SK-N-SH (cell line): ENCODE results near the gene ADCY7. TPM values are rescaled to one million over a fixed set of nuclear protein-coding genes. Genes with fewer than 3 reads are reported as not detected.

Source experiments
- CTCF ChIA-PET: fragments of 300-600, 350-600 bp; formaldehyde crosslinking; extraction: SDS; loops from one replicate; lab custom pipeline; 2021; lab: Yijun Ruan, JAX
- POLR2A ChIA-PET: fragments of 350-600 bp; sonication (Branson Sonifier 250); formaldehyde crosslinking; extraction: SDS; loops from one replicate; lab custom pipeline; 2020; ENCODE audit warnings: antibody characterized with exemption, inconsistent platforms; lab: Yijun Ruan, JAX
- DNase-seq: peaks from one replicate; pipeline ENCODE4 v3.0.0; 2012
- H2AFZ ChIP-seq: fragments of 200-600 bp; sonication (generic); 2 replicates; pipeline ENCODE4 v1.8.1; 2016; ENCODE audit warnings: antibody characterized with exemption, mild to moderate bottlenecking, low read depth
- H3F3A ChIP-seq: fragments of 200-600 bp; sonication (generic); replicated peaks from 2 replicates; pipeline ENCODE3; 2016; ENCODE audit warnings: antibody characterized with exemption, mild to moderate bottlenecking; ENCODE audit not compliant: insufficient read depth
- H3K27ac ChIP-seq, 2 experiments: fragments of 200-500 bp in 1 of 2; fragments of 200-600 bp in 1 of 2; sonication (Bioruptor generic) in 1 of 2; sonication (generic), shearing (Covaris generic) in 1 of 2; 2 replicates each; pipeline versions ENCODE4 v1.5.1 to v1.6.1; 2014 to 2016; ENCODE audit warnings: low read depth in 2 of 2, inconsistent platforms in 1 of 2, low read length in 1 of 2, mild to moderate bottlenecking in 1 of 2, mixed read lengths in 1 of 2
- H3K27me3 ChIP-seq: fragments of 200-600 bp; sonication (generic), shearing (Covaris generic); 2 replicates; pipeline ENCODE4 v1.6.1; 2016; ENCODE audit warnings: mixed run types; ENCODE audit not compliant: insufficient read depth
- H3K36me3 ChIP-seq, 2 experiments: fragments of 200-500 bp in 1 of 2; fragments of 200-600 bp in 1 of 2; sonication (Bioruptor generic) in 1 of 2; sonication (generic) in 1 of 2; replicated peaks in 1 of 2; 2 replicates each; pipeline versions ENCODE3 to v1.5.1; 2014 to 2016; ENCODE audit warnings: low read length in 1 of 2, mild to moderate bottlenecking in 1 of 2; ENCODE audit not compliant: insufficient read depth in 2 of 2, control insufficient read depth in 1 of 2
- H3K4me1 ChIP-seq, 2 experiments: fragments of 200-500 bp in 1 of 2; fragments of 200-600 bp in 1 of 2; sonication (Bioruptor generic) in 1 of 2; sonication (generic), shearing (Covaris generic) in 1 of 2; 2 replicates each; pipeline versions ENCODE4 v1.5.1 to v1.6.1; 2014 to 2016; ENCODE audit warnings: low read depth in 1 of 2, low read length in 1 of 2, mixed run types in 1 of 2; ENCODE audit not compliant: insufficient read depth in 2 of 2, control insufficient read depth in 1 of 2
- H3K4me2 ChIP-seq: fragments of 200-600 bp; sonication (generic), shearing (Covaris generic); 2 replicates; pipeline ENCODE4 v1.6.1; 2017; ENCODE audit warnings: mixed run types
- H3K4me3 ChIP-seq, 2 experiments: fragments of 200-500 bp in 1 of 2; fragments of 200-600 bp in 1 of 2; sonication (Bioruptor generic) in 1 of 2; sonication (generic), shearing (Covaris generic) in 1 of 2; 2 replicates each; pipeline versions ENCODE4 v1.5.1 to v1.8.1; 2014 to 2016; ENCODE audit warnings: low read depth in 2 of 2, inconsistent platforms in 1 of 2, low read length in 1 of 2, mild to moderate bottlenecking in 1 of 2, mixed read lengths in 1 of 2, moderate library complexity in 1 of 2
- H3K79me2 ChIP-seq: fragments of 200-600 bp; sonication (generic); 2 replicates; pipeline ENCODE4 v1.8.1; 2017; ENCODE audit warnings: mild to moderate bottlenecking; ENCODE audit not compliant: insufficient read depth
- H3K9ac ChIP-seq: fragments of 200-600 bp; sonication (generic); 2 replicates; pipeline ENCODE4 v1.6.1; 2017; ENCODE audit warnings: mixed run types
- H3K9me2 ChIP-seq: fragments of 200-600 bp; sonication (generic); 2 replicates; pipeline ENCODE4 v1.6.1; 2017; ENCODE audit warnings: mixed run types
- H3K9me3 ChIP-seq: fragments of 200-600 bp; sonication (generic); 2 replicates; pipeline ENCODE4 v1.6.1; 2017; ENCODE audit warnings: mixed run types, mild to moderate bottlenecking, moderate library complexity
- H4K20me1 ChIP-seq: fragments of 200-600 bp; sonication (generic); 2 replicates; pipeline ENCODE4 v1.6.1; 2017; ENCODE audit warnings: mild to moderate bottlenecking, mixed run types; ENCODE audit not compliant: insufficient read depth
- CHD2 ChIP-seq: fragments of 150-350 bp; IDR thresholded peaks from 2 replicates; pipeline ENCODE4 v1.6.1; 2018; ENCODE audit warnings: low read length; ENCODE audit not compliant: partially characterized antibody
- ELF1 ChIP-seq: IDR thresholded peaks from 2 replicates; pipeline ENCODE4 v1.4.0; 2012
- EP300 ChIP-seq, 2 experiments: IDR thresholded peaks; 2 replicates each; pipeline versions ENCODE4 v1.4.0 to v1.6.1; 2012; ENCODE audit warnings: borderline replicate concordance in 1 of 2, low read depth in 1 of 2, low read length in 1 of 2
- GATA2 ChIP-seq: sonication (generic); formaldehyde crosslinking; IDR thresholded peaks from 2 replicates; pipeline ENCODE4 v1.5.0; 2020; ENCODE audit warnings: mild to moderate bottlenecking, missing genetic modification reagents
- IRF3 ChIP-seq: fragments of 150-350 bp; IDR thresholded peaks from 2 replicates; pipeline ENCODE4 v1.6.1; 2016; ENCODE audit warnings: mild to moderate bottlenecking, low read depth, low read length
- JUND ChIP-seq: IDR thresholded peaks from 2 replicates; pipeline ENCODE4 v1.4.0; 2012
- MXI1 ChIP-seq: IDR thresholded peaks from 2 replicates; pipeline ENCODE4 v1.6.1; 2012; ENCODE audit warnings: mild to moderate bottlenecking, low read depth, low read length, improper control_type of control experiment
- NFIC ChIP-seq: IDR thresholded peaks from 2 replicates; pipeline ENCODE4 v1.4.0; 2012; ENCODE audit warnings: borderline replicate concordance
- PBX3 ChIP-seq: IDR thresholded peaks from 2 replicates; pipeline ENCODE4; 2012
- POLR2AphosphoS5 ChIP-seq: IDR thresholded peaks from 2 replicates; pipeline ENCODE4 v1.6.1; 2012; ENCODE audit warnings: low read depth, low read length
- RAD21 ChIP-seq: IDR thresholded peaks from 2 replicates; pipeline ENCODE4 v1.6.1; 2012; ENCODE audit warnings: mild to moderate bottlenecking, low read length
- RCOR1 ChIP-seq: fragments of 150-350 bp; IDR thresholded peaks from 2 replicates; pipeline ENCODE4 v1.6.1; 2017; ENCODE audit warnings: antibody characterized with exemption, low read length
- SIN3A ChIP-seq: IDR thresholded peaks from 2 replicates; pipeline ENCODE4 v1.6.1; 2012; ENCODE audit warnings: low read depth, mild to moderate bottlenecking, low read length, moderate library complexity, borderline replicate concordance
- TEAD4 ChIP-seq: IDR thresholded peaks from 2 replicates; pipeline ENCODE4 v1.4.0; 2012; ENCODE audit warnings: mild to moderate bottlenecking, borderline replicate concordance; ENCODE audit not compliant: insufficient read depth
- USF2 ChIP-seq: fragments of 150-350 bp; IDR thresholded peaks from 2 replicates; pipeline ENCODE4 v1.6.1; 2017; ENCODE audit warnings: antibody characterized with exemption, low read length, low read depth, borderline replicate concordance
- ZBTB33 ChIP-seq: IDR thresholded peaks from 2 replicates; pipeline ENCODE4 v1.4.0; 2012; ENCODE audit warnings: low read depth, borderline replicate concordance
- WGBS: methylation state at CpG from one replicate; pipeline ENCODE4 v1.1.6; 2017; ENCODE audit warnings: low lambda C conversion rate; 5-methylcytosine and 5-hydroxymethylcytosine counted together
- polyA plus RNA-seq, 3 experiments: library from polyadenylated mRNA; depleted of rRNA; stranded (reverse); fragments of >200 nt; gene quantifications; 2 replicates each; pipeline ENCODE4 v1.2.3, GENCODE V29; 2012
- TF ChIP-seq, protein P1 (sequence below): fragments of 200-600 bp; sonication (generic); IDR thresholded peaks from 2 replicates; pipeline ENCODE4 v1.6.1; 2017; ENCODE audit warnings: antibody characterized with exemption, mild to moderate bottlenecking, moderate library complexity

The ADCY7 gene
- polyA plus RNA-seq, 1 of the 3 experiments (the other 2 are of a cell fraction) = 14.3 TPM

- ChIA-PET POLR2A (no interaction called here), CTCF (no interaction called here)
- H3K9ac ChIP-seq = no peak overlapping the region
- H3K9me3 ChIP-seq = no peaks in the 10 kb centered on the region
- H3K36me3 ChIP-seq = peaks cover 0 to 2% of the 10 kb centered on the region in 2 experiments
- H3K79me2 ChIP-seq = no peaks in the 10 kb centered on the region
- no peak overlapping the region for H2AFZ ChIP-seq
- 86% methylated on average over 3 of the region's 3 CpGs for WGBS
- no peak overlapping the region for H3K27ac ChIP-seq
- H3F3A ChIP-seq = no peaks in the 10 kb centered on the region
- no peak for DNase-seq
- no peaks in the 10 kb centered on the region for H3K27me3 ChIP-seq
- no peak overlapping the region for H3K4me2 ChIP-seq
- TF ChIP-seq, protein P1, sequence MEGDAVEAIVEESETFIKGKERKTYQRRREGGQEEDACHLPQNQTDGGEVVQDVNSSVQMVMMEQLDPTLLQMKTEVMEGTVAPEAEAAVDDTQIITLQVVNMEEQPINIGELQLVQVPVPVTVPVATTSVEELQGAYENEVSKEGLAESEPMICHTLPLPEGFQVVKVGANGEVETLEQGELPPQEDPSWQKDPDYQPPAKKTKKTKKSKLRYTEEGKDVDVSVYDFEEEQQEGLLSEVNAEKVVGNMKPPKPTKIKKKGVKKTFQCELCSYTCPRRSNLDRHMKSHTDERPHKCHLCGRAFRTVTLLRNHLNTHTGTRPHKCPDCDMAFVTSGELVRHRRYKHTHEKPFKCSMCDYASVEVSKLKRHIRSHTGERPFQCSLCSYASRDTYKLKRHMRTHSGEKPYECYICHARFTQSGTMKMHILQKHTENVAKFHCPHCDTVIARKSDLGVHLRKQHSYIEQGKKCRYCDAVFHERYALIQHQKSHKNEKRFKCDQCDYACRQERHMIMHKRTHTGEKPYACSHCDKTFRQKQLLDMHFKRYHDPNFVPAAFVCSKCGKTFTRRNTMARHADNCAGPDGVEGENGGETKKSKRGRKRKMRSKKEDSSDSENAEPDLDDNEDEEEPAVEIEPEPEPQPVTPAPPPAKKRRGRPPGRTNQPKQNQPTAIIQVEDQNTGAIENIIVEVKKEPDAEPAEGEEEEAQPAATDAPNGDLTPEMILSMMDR = no peak
- TF ChIP-seq SIN3A (no peak), RAD21 (no peak), NFIC (no peak), TEAD4 (no peak), USF2 (no peak), JUND (no peak), RCOR1 (no peak), IRF3 (no peak), EP300 (IDR thresholded peaks at IDR 0.05; ENCODE audit: borderline replicate concordance in 1 of 2, low read depth in 1 of 2, low read length in 1 of 2) (no peak), CHD2 (no peak), MXI1 (no peak), POLR2AphosphoS5 (no peak), ELF1 (no peak), ZBTB33 (no peak), GATA2 (CRISPR knock-in tag) (no peak), PBX3 (no peak)
- no peaks in the 10 kb centered on the region for H3K9me2 ChIP-seq
- no peak overlapping the region for H3K4me3 ChIP-seq
- H3K4me1 ChIP-seq = peaks cover 0 to 9% of the 10 kb centered on the region in 2 experiments; a peak in 2 of 4 replicates
- H4K20me1 ChIP-seq = no peaks in the 10 kb centered on the region
Observed at GRCh38 chr16:50238314-50238713, 28.0 kb upstream of the ADCY7 start.
